Panc1 (cell line): ENCODE measurements around the gene ABHD12. TPM values are rescaled to one million over a fixed set of nuclear protein-coding genes. Genes with fewer than 3 reads are reported as not detected.
"Not testable (repeated sequence)": the region's sequence is repeated elsewhere in the genome, so short reads cannot be mapped to it uniquely, and the experiment has no call there.

Experiments
- ATAC-seq: fragments of 200-7000 bp; cut with Tn5 transposase; 2 replicates; pipeline ENCODE4 v1.9.1; 2020; ENCODE audit warnings: mild to moderate bottlenecking, moderate library complexity
- BruUV-seq: library from RNA; stranded (reverse); fragments of 400-500 nt; replicated peaks from 2 replicates; lab custom pipeline; 2021; lab: Mats Ljungman, UMichigan
- CTCF ChIA-PET: fragments of 300-600 bp; sonication (Branson Sonifier 250); formaldehyde crosslinking; loops from one replicate; lab custom pipeline; 2022; ENCODE audit warnings: antibody characterized with exemption; lab: Charles Lee
- POLR2A ChIA-PET: fragments of 300-600 bp; sonication (Branson Sonifier 250); formaldehyde crosslinking; loops from one replicate; lab custom pipeline; 2022; ENCODE audit warnings: antibody characterized with exemption; lab: Charles Lee
- DNase-seq: peaks from one replicate; pipeline ENCODE4 v3.0.0-alpha.2; 2010; ENCODE audit warnings: low read depth, low spot score
- H3K27ac ChIP-seq: 2 replicates; pipeline ENCODE4 v1.5.1; 2011; ENCODE audit warnings: mild to moderate bottlenecking, low read length, inconsistent platforms
- H3K27me3 ChIP-seq: fragments of 200-500 bp; sonication (Bioruptor generic); 2 replicates; pipeline ENCODE4 v1.6.0; 2014; ENCODE audit warnings: low read length, inconsistent platforms; ENCODE audit not compliant: control insufficient read depth, insufficient read depth
- H3K36me3 ChIP-seq: fragments of 200-500 bp; sonication (Bioruptor generic); 2 replicates; pipeline ENCODE4 v1.5.1; 2014; ENCODE audit warnings: inconsistent platforms, mild to moderate bottlenecking, low read length, moderate library complexity; ENCODE audit not compliant: control insufficient read depth, insufficient read depth
- H3K4me1 ChIP-seq: 2 replicates; pipeline ENCODE4 v1.5.1; 2011; ENCODE audit warnings: inconsistent platforms, mild to moderate bottlenecking, low read length, moderate library complexity; ENCODE audit not compliant: control insufficient read depth, insufficient read depth
- H3K4me3 ChIP-seq, 2 experiments: 2 replicates each; pipeline ENCODE4 v1.5.1; 2011 to 2012; ENCODE audit warnings: low read depth in 2 of 2, low read length in 2 of 2, mild to moderate bottlenecking in 2 of 2, inconsistent platforms in 1 of 2, moderate library complexity in 1 of 2
- H3K9me3 ChIP-seq: fragments of 200-500 bp; sonication (Bioruptor generic); 2 replicates; pipeline ENCODE4 v1.5.1; 2014; ENCODE audit warnings: low read depth, mild to moderate bottlenecking, inconsistent platforms, low read length, moderate library complexity; ENCODE audit not compliant: control insufficient read depth, insufficient read depth
- POLR2AphosphoS5 ChIP-seq: IDR thresholded peaks from 2 replicates; pipeline ENCODE4 v1.6.1; 2012; ENCODE audit warnings: mild to moderate bottlenecking, low read depth, low read length, moderate library complexity
- SIN3A ChIP-seq: IDR thresholded peaks from 2 replicates; pipeline ENCODE4 v1.6.1; 2012; ENCODE audit warnings: low read depth, mild to moderate bottlenecking, low read length, moderate library complexity, borderline replicate concordance; ENCODE audit not compliant: insufficient read depth
- TCF7L2 ChIP-seq: IDR thresholded peaks from 2 replicates; pipeline ENCODE4 v1.6.1; 2011; ENCODE audit warnings: mild to moderate bottlenecking, low read depth, low read length, inconsistent platforms
- in situ Hi-C: cut with HindIII; loops from 2 replicates; pipeline ENCODE4 v1.10.0; 2016; ENCODE audit warnings: low sequenced_read_pairs, low pct_unique_long_range_greater_than_20kb
- intact Hi-C: fragments of 100-400 bp; cut with micrococcal nuclease; formaldehyde crosslinking; loops from one replicate; pipeline ENCODE4 v1.10.0; 2022; ENCODE audit not compliant: unreplicated experiment
- total RNA-seq: library from RNA; stranded (reverse); gene quantifications from one replicate; pipeline ENCODE4 v1.2.1, GENCODE V29; 2021; ENCODE audit not compliant: unreplicated experiment
- TF ChIP-seq, protein P1 (sequence below), 2 experiments: IDR thresholded peaks; 2 replicates each; pipeline ENCODE4 v1.6.1; 2011 to 2012; ENCODE audit warnings: low read depth in 2 of 2, control low read depth in 1 of 2, low read length in 1 of 2, mild to moderate bottlenecking in 1 of 2, moderate library complexity in 1 of 2; ENCODE audit not compliant: insufficient read depth in 1 of 2
- TF ChIP-seq, protein P2 (sequence below): fragments of 450-650 bp; IDR thresholded peaks from 2 replicates; pipeline ENCODE4 v1.5.1; 2017; ENCODE audit warnings: mild to moderate bottlenecking

Gene ABHD12
- total RNA-seq, 1 experiment from 2014 or later = 90.9 TPM

DNA sequence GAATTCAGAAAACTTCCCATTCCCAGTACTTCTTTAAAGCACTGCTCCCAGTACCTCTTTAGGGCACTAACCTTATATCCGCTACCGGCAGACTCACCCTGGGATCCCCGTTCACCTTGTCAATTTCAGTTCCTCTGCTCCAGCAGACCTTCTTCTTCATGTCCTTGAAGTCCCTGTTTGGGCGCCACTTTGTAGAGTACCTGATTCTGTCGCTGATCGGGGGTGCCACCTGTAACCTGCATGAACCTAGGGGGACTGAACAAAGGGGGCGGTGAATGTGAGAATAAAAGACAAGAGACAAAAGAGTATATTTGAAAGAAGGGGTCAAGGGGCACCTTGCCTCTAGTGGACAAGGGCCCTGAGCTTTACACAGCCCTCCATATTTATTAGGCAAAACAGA is 11.9 kb upstream of the ABHD12 start:
- intact Hi-C loops (no loop called here), in situ Hi-C loops (no loop called here)
- TF ChIP-seq, protein P1, sequence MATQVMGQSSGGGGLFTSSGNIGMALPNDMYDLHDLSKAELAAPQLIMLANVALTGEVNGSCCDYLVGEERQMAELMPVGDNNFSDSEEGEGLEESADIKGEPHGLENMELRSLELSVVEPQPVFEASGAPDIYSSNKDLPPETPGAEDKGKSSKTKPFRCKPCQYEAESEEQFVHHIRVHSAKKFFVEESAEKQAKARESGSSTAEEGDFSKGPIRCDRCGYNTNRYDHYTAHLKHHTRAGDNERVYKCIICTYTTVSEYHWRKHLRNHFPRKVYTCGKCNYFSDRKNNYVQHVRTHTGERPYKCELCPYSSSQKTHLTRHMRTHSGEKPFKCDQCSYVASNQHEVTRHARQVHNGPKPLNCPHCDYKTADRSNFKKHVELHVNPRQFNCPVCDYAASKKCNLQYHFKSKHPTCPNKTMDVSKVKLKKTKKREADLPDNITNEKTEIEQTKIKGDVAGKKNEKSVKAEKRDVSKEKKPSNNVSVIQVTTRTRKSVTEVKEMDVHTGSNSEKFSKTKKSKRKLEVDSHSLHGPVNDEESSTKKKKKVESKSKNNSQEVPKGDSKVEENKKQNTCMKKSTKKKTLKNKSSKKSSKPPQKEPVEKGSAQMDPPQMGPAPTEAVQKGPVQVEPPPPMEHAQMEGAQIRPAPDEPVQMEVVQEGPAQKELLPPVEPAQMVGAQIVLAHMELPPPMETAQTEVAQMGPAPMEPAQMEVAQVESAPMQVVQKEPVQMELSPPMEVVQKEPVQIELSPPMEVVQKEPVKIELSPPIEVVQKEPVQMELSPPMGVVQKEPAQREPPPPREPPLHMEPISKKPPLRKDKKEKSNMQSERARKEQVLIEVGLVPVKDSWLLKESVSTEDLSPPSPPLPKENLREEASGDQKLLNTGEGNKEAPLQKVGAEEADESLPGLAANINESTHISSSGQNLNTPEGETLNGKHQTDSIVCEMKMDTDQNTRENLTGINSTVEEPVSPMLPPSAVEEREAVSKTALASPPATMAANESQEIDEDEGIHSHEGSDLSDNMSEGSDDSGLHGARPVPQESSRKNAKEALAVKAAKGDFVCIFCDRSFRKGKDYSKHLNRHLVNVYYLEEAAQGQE (IDR thresholded peaks at IDR 0.05; ENCODE audit: insufficient read depth in 1 of 2, low read depth in 2 of 2, low read length in 1 of 2) = no peak
- TF ChIP-seq POLR2AphosphoS5 = no peak
- TF ChIP-seq, protein P2, sequence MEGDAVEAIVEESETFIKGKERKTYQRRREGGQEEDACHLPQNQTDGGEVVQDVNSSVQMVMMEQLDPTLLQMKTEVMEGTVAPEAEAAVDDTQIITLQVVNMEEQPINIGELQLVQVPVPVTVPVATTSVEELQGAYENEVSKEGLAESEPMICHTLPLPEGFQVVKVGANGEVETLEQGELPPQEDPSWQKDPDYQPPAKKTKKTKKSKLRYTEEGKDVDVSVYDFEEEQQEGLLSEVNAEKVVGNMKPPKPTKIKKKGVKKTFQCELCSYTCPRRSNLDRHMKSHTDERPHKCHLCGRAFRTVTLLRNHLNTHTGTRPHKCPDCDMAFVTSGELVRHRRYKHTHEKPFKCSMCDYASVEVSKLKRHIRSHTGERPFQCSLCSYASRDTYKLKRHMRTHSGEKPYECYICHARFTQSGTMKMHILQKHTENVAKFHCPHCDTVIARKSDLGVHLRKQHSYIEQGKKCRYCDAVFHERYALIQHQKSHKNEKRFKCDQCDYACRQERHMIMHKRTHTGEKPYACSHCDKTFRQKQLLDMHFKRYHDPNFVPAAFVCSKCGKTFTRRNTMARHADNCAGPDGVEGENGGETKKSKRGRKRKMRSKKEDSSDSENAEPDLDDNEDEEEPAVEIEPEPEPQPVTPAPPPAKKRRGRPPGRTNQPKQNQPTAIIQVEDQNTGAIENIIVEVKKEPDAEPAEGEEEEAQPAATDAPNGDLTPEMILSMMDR = no peak
- no peak for TF ChIP-seq TCF7L2
- no peak for TF ChIP-seq SIN3A
- no peaks in the 10 kb centered on the region for H3K27me3 ChIP-seq
- H3K4me1 ChIP-seq = peaks cover 19% of the 10 kb centered on the region
- ChIA-PET CTCF (no interaction called here), POLR2A (no interaction called here)
- ATAC-seq (no peak), DNase-seq (no peak)
- no peak overlapping the region for H3K27ac ChIP-seq
- no peaks in the 10 kb centered on the region for H3K36me3 ChIP-seq
- BruUV-seq = no TSS peak
- H3K4me3 ChIP-seq = no peak overlapping the region
- H3K9me3 ChIP-seq = peaks cover 10% of the 10 kb centered on the region; the same call in 1 of the 2 replicates

DNA sequence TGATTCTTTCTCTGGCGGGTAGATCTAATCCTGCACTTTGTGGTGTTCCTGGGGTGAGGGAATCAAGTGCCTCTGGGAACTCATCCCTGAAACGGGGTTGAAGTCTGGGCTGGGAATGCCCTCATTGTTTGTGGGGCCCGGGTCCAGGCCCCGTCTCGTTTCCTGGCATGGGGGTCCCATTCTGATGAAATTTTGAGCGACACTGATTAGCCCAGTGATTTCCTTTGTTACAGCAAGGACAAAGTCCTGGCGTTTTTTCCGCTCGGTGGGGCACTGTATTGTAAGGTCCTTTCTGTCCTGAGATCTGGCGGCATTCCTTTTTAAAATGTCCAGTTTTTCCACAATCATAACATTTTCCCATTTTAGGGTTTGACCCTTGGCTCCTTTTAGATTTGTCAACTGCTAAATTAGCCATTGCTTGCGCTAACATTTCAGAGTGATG is 9.7 kb upstream of the ABHD12 start:
- ATAC-seq, intact Hi-C loops, H3K36me3 ChIP-seq, H3K27me3 ChIP-seq, H3K9me3 ChIP-seq, BruUV-seq, H3K4me3 ChIP-seq, DNase-seq, in situ Hi-C loops: not testable (repeated sequence)
- Histone ChIP-seq H3K27ac (peak overlapping the region; percentile 29; the same call in 1 of the 2 replicates), H3K4me1 (peaks cover 27% of the 10 kb centered on the region)
- ChIA-PET CTCF (interaction anchor here (3.0 kb wide), 1 partner anchor 63 kb away, joined by 25 read pairs; no protein-coding TSS in a partner anchor), POLR2A (interaction anchor here (0.6 kb wide), 1 partner anchor 101 kb away, joined by 5 read pairs; no protein-coding TSS in a partner anchor)

DNA sequence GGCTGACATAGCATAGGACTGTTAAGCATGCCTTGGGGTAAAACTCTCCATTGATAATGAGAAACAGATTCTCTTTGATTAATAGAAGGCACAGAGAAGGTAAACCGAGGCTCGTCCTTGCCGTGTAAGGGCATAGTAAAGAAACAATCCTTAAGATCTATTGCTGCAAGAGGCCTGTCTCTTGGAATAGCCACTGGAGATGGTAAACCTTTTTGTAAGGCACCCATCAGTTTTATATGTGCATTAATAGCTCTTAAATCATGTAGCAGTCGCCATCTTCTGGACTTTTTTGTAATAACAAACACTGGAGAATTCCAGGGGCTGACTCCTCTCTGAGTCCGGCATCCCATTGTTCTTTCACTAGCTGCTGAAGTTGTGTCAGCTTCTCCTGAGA is 8.4 kb upstream of the ABHD12 start:
- in situ Hi-C loops = no loop called here
- BruUV-seq = no TSS peak
- CTCF ChIA-PET = interaction anchor here (0.6 to 3.0 kb wide), 8 partner anchors 8 to 103 kb away, joined by 3 to 25 read pairs (median 7); partner anchors contain the start of gene GINS1
- no peak overlapping the region for H3K4me3 ChIP-seq
- POLR2A ChIA-PET = interaction anchor here (0.9 kb wide), 2 partner anchors 12 to 98 kb away, joined by 3 read pairs; no protein-coding TSS in a partner anchor
- DNase-seq = peak; percentile 67
- ATAC-seq = peak; percentile 94
- H3K36me3 ChIP-seq = no peaks in the 10 kb centered on the region
- H3K4me1 ChIP-seq = peaks cover 38% of the 10 kb centered on the region
- TF ChIP-seq POLR2AphosphoS5 = no peak
- TF ChIP-seq, protein P2 = peak; percentile 82
- TF ChIP-seq, protein P1 (IDR thresholded peaks at IDR 0.05; ENCODE audit: insufficient read depth in 1 of 2, low read depth in 2 of 2, low read length in 1 of 2) = no peak
- no peak for TF ChIP-seq SIN3A
- TF ChIP-seq TCF7L2 = no peak
- H3K27ac ChIP-seq = peak overlapping the region; percentile 89
- peaks cover 10% of the 10 kb centered on the region; the same call in 1 of the 2 replicates for H3K9me3 ChIP-seq
- H3K27me3 ChIP-seq = no peaks in the 10 kb centered on the region
- intact Hi-C loops = loop anchor here (2.0 to 5.0 kb wide), 3 partner anchors 62 to 407 kb away; partner anchors contain the start of gene APMAP
